Measurements from ENCODE around the gene PDE4D.

GRCh38 chr5:59143926-59144333, 749.6 kb downstream of the PDE4D start:
- TF ChIP-seq CTCF (conservative IDR thresholded peaks at IDR 0.05; ENCODE audit: low read depth, low read length) (no peak), EZH2 (IDR thresholded peaks at IDR 0.05; ENCODE audit: borderline replicate concordance, low read depth, low read length, poor library complexity, severe bottlenecking) (no peak)
